ENCODE data around the gene THBS3.

The THBS3 gene

DNA sequence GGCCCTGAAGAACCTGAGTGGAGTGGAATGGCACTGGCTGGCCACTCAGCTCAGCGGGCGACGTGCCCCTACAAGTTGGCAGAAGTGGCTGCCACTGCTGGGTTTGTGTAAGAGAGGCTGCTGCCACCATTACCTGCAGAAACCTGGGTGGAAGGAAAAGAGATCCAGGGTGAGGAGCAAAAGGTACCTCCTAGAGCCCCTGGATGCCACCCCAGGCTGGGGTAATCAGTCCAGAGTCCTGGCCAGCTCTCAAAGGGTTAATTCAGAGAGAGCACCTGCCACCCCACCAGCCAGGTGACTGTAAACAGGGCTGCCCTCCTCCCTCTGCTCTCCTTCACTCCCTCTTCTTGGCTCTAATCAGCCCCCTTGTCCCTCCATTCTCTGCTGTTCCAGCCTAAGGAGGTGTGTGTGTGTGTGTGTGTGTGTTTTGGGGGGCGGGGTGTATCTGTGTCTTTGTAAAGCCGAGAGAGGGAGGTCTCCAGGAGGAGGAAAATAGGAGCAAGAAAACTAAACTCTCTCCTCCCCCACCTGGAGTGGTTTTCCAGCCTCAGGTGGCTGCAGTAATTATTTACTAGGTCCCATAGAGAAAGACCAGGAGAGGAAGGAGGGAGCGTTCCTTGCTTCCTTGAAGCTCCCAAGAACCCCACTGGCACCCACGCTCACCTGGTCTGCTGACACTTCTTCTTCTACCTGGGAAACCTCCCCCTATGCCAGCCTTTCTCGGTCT is 21.5 kb downstream of the THBS3 start:
- Histone ChIP-seq H3K9me3 (ENCODE audit: low read length) (no peaks in the 10 kb centered on the region), H2AFZ (ENCODE audit: low read depth, low read length) (no peak overlapping the region), H3K27me3 (ENCODE audit: insufficient read depth, low read length) (no peaks in the 10 kb centered on the region), H3K4me1 (ENCODE audit: insufficient read depth, low read length) (no peaks in the 10 kb centered on the region), H3K36me3 (ENCODE audit: insufficient read depth, low read length) (no peaks in the 10 kb centered on the region), H3K4me3 (ENCODE audit: low read length) (no peak overlapping the region)

DNA sequence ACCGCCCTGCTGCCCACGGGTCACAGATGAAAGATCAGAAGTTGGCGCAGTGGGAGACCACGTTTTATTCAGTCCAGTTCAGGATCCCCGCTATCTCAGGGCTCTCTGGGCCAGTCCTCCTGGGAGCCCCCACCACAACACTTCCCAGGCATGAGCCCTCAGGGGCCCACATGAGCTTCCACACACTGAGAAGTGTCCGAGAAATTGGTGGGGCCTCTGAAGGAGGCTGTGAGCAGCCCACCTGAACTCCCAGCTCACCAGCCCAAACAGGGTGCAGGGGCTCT is 22.0 kb downstream of the THBS3 start:
- Histone ChIP-seq H3K4me3 (ENCODE audit: low read length) (no peak overlapping the region), H2AFZ (ENCODE audit: low read depth, low read length) (no peak overlapping the region), H3K4me1 (ENCODE audit: insufficient read depth, low read length) (no peaks in the 10 kb centered on the region), H3K9me3 (ENCODE audit: low read length) (no peaks in the 10 kb centered on the region), H3K27me3 (ENCODE audit: insufficient read depth, low read length) (no peaks in the 10 kb centered on the region), H3K36me3 (ENCODE audit: insufficient read depth, low read length) (no peaks in the 10 kb centered on the region)

DNA sequence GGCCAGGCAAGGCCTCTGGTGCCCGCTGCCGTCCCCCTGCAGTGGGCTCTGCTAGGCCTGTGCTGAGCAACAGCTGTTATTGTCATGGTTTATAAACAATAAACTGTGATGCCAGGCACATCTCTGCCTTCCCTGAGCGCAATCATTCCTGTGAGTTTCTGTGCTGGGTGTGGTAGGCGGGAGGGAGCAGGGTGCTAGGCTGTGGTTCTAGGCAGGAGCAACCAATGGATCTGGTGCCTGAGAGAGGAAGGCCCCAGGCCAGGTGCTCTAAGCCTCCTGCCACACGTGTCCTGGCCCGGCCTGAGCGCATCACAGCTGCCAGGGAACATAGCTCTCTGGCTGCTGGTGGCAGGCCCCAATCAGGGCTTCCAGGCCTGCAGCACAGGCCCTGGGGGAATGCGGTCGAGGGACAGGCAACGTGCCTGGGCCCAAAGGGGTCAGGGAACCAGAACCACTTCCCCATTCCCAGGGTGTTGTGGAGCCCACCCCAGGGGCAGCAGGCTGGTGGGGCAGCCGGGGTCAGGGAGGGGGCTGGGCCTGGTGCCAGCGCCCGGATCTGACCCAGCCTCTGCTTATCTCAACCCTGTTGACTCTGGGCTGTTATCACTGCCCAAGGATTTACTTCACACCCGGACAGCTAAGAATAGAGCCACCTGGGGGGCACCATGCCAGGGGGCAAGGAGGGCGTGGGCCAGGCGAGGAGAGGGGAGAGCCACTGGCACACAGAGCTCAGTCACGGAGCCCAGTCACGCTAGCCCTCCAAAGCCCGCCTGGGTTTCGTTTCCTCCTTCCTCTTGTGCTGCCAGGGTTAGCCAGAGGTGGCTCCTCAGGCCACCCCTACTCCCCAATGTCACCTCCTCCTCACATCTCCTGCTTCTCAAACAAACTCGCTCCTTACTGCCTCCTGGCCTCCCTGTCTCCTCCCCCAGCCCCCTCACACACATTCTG is 22.6 kb downstream of the THBS3 start:
- H2AFZ ChIP-seq (ENCODE audit: low read depth, low read length), result no peak overlapping the region
- H3K4me1 ChIP-seq (ENCODE audit: insufficient read depth, low read length), result no peaks in the 10 kb centered on the region
- H3K4me3 ChIP-seq (ENCODE audit: low read length), result no peak overlapping the region
- no peaks in the 10 kb centered on the region for H3K36me3 ChIP-seq (ENCODE audit: insufficient read depth, low read length)
- no peaks in the 10 kb centered on the region for H3K9me3 ChIP-seq (ENCODE audit: low read length)
- H3K27me3 ChIP-seq (ENCODE audit: insufficient read depth, low read length), result no peaks in the 10 kb centered on the region

DNA sequence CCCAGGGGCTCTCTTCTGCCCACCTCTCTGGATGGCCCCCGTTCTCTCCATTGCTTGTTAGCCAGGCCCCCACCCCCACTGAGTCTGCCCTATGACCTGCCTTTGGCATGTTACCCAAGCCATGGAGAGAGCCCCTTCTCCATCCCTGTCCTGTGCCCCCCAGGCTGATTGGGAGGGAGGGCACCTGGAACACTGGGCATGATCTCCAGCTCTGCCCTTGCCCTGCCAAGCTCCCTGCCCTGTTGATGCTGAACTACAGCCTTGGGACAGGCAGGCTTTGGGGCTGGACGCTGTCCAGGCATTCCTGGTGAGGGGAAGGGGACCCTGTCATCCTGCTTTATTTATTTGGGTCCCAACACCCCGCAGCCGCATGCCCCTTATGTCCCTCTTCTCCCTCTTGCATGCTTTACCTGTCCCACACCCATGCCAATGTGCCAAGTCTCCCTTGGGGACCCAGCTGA is 23.3 kb downstream of the THBS3 start:
- Histone ChIP-seq H3K9me3 (ENCODE audit: low read length) (no peaks in the 10 kb centered on the region), H3K27me3 (ENCODE audit: insufficient read depth, low read length) (no peaks in the 10 kb centered on the region), H2AFZ (ENCODE audit: low read depth, low read length) (no peak overlapping the region), H3K4me3 (ENCODE audit: low read length) (no peak overlapping the region), H3K4me1 (ENCODE audit: insufficient read depth, low read length) (no peaks in the 10 kb centered on the region), H3K36me3 (ENCODE audit: insufficient read depth, low read length) (peaks cover 5% of the 10 kb centered on the region)

DNA sequence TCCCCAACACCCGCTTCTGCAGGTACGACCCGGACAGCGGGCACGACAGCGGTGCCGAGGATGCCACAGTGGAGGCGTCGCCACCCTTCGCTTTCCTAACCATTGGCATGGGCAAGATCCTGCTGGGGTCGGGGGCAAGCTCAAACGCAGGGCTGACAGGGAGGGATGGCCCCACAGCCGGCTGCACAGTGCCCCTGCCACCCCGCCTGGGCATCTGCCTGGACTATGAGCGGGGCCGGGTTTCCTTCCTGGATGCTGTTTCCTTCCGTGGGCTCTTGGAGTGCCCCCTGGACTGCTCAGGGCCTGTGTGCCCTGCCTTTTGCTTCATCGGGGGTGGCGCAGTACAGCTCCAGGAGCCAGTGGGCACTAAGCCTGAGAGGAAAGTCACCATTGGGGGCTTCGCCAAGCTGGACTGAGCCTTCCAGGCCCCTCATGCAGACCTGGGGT is 23.9 kb downstream of the THBS3 start:
- H3K9me3 ChIP-seq (ENCODE audit: low read length), result no peaks in the 10 kb centered on the region
- no peak overlapping the region for H2AFZ ChIP-seq (ENCODE audit: low read depth, low read length)
- no peaks in the 10 kb centered on the region for H3K4me1 ChIP-seq (ENCODE audit: insufficient read depth, low read length)

DNA sequence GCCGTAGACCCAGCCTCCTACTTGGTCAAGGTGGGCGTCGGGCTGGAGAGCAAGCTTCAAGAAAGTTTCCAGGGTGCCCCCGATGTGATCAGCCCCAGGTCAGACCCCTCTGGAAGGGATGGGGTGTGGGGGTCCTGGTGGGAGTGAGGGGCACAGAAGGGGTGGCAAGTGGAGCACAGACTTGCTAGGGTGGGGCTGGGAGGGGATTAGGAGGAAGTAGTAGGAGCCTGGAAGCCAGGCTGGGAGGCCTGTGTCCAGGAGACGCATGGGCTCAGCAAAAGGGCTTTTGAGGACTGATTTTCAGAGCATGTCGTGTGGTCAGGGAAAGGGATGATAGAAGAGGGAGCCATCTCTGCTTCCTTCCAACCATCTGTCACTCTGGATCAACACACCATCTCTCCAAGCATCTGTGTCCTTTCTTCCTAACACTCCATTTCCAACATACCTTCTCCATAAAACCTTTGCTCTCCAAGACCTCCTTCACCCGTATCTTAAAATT is 25.6 kb downstream of the THBS3 start:
- H3K27me3 ChIP-seq (ENCODE audit: insufficient read depth, low read length), result no peaks in the 10 kb centered on the region
- H3K4me1 ChIP-seq (ENCODE audit: insufficient read depth, low read length), result no peaks in the 10 kb centered on the region
- no peak overlapping the region for H3K4me3 ChIP-seq (ENCODE audit: low read length)
- H3K9me3 ChIP-seq (ENCODE audit: low read length), result no peaks in the 10 kb centered on the region
- H2AFZ ChIP-seq (ENCODE audit: low read depth, low read length), result no peak overlapping the region
- peaks cover 18% of the 10 kb centered on the region for H3K36me3 ChIP-seq (ENCODE audit: insufficient read depth, low read length)

More for the DNA sequence above, 23.9 kb downstream of the THBS3 start:
- no peak overlapping the region for H3K4me3 ChIP-seq (ENCODE audit: low read length)
- H3K27me3 ChIP-seq (ENCODE audit: insufficient read depth, low read length), result no peaks in the 10 kb centered on the region
- H3K36me3 ChIP-seq (ENCODE audit: insufficient read depth, low read length), result peaks cover 9% of the 10 kb centered on the region

DNA sequence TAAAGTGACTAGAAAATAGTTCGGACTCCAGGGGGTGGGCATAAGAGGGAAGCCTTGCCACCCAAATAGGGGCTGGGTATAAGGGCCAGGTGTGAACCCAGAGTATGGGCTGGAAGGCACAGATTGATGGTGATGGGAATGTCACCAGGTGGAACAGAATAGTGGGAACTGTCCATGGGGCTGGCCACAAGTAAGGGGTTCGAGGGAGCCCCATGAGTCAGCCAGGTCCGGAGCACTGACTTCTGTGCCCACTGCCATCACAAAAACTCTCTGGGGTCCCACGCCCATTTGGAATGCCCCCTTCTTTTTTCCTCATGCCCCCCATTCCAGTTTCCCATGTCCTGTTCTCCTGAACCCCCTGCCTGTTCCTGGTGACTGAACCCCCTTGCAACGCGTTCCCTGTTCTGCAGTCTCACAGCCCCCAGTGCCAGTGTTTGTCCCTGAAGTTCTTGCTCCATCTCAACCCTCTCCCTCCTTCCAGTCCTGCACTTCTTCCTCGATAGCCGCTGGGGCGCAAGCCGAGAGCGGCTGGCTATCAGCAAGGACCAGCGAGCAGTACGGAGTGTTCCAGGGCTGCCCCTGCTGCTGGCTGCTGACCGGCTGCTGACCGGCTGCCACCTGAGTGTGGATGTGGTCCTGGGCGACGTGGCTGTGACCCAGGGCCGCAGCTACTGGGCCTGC is 26.2 kb downstream of the THBS3 start:
- Histone ChIP-seq H2AFZ (ENCODE audit: low read depth, low read length) (no peak overlapping the region), H3K4me1 (ENCODE audit: insufficient read depth, low read length) (no peaks in the 10 kb centered on the region), H3K36me3 (ENCODE audit: insufficient read depth, low read length) (peaks cover 18% of the 10 kb centered on the region), H3K9me3 (ENCODE audit: low read length) (no peaks in the 10 kb centered on the region), H3K4me3 (ENCODE audit: low read length) (no peak overlapping the region), H3K27me3 (ENCODE audit: insufficient read depth, low read length) (no peaks in the 10 kb centered on the region)

DNA sequence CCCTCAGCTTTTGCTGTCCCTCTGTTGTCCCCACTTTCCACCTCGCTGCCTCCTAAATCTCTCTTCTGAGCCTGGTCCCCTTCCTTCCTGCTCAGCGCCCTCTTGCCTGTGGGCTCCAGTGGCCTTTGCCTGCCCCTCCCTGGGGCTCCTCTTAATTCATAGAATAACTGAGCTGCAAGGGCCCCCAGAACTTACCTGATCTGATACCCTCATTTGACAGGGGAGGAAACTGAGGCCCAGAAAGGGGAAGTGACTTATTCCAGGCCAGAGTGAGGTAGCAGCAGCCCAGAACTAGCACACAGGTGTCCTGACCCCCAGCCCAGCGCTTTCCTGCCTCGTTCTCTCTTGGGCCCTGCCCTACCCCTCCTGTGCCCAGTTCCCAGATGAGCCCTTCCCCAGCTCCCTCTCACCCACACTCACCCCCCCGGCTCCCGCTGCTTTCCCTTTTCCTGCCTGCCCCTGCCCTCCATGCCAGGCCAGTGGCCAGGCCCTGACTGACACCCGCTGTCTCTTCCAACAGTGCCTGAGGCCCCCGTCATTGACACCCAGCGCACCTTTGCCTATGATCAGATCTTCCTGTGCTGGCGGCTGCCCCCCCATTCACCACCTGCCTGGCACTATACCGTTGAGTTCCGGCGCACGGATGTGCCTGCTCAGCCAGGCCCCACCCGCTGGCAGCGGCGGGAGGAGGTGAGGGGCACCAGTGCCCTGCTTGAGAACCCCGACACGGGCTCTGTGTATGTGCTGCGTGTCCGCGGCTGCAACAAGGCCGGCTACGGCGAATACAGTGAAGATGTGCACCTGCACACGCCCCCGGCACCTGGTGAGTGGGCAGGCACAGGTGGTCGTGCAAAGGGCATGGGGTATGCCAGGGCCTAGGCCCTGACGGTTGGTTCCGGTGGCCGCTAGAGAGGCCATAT is 28.3 kb downstream of the THBS3 start:
- Histone ChIP-seq H3K36me3 (ENCODE audit: insufficient read depth, low read length) (peaks cover 18% of the 10 kb centered on the region), H3K9me3 (ENCODE audit: low read length) (no peaks in the 10 kb centered on the region), H2AFZ (ENCODE audit: low read depth, low read length) (no peak overlapping the region), H3K27me3 (ENCODE audit: insufficient read depth, low read length) (no peaks in the 10 kb centered on the region), H3K4me1 (ENCODE audit: insufficient read depth, low read length) (peaks cover 8% of the 10 kb centered on the region), H3K4me3 (ENCODE audit: low read length) (no peak overlapping the region)

DNA sequence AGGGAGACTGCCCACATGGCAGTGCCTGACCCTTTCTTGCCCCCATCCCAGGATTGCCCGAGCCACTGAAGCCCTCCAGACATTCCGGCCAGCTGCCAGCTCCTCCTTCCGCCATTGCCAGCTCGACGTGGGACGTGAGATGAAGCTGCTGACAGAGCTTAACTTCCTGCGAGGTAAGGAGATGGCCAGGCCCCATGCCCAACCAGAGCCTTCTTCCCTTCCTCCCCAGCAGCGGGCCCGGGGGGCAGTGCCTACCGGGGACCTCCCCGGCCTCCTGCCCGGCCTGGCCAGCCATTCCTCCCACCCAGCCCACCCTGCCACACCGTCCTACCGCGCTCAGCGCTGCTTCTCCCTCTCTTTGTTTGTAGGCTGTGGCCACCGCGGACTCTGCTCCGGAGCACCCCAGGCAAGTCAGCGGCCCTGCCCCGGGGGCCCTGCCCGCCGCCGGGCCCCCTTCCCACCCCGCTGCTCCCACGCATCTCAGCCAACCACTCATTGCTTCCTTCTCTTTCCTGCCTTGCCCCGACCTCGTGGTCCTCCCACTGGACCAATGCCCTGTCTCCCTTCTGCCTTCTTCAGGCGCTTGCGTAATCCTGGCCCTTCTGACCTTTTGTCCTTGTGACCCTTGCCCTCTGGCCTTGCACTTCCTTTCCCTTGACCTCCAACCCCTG is 29.1 kb downstream of the THBS3 start:
- H3K4me1 ChIP-seq (ENCODE audit: insufficient read depth, low read length), result peaks cover 14% of the 10 kb centered on the region

DNA sequence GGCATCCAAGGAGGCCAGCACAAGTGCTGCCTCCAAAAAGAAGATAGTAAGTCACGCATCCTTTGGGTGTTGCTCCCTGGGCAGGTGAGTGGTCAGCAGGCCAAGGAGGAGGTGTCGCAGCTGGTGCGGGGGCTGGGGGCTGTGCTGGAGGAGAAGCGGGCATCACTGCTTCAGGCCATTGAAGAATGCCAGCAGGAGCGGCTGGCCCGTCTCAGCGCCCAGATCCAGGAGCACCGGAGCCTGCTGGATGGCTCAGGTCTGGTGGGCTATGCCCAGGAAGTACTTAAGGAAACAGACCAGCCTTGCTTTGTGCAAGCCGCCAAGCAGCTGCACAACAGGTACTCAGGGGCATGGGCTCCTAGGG is 29.8 kb downstream of the THBS3 start:
- Histone ChIP-seq H3K27me3 (ENCODE audit: insufficient read depth, low read length) (no peaks in the 10 kb centered on the region), H2AFZ (ENCODE audit: low read depth, low read length) (no peak overlapping the region), H3K9me3 (ENCODE audit: low read length) (no peaks in the 10 kb centered on the region), H3K36me3 (ENCODE audit: insufficient read depth, low read length) (peaks cover 18% of the 10 kb centered on the region), H3K4me1 (ENCODE audit: insufficient read depth, low read length) (peaks cover 17% of the 10 kb centered on the region), H3K4me3 (ENCODE audit: low read length) (no peak overlapping the region)

More for the DNA sequence above, 29.1 kb downstream of the THBS3 start:
- peaks cover 18% of the 10 kb centered on the region for H3K36me3 ChIP-seq (ENCODE audit: insufficient read depth, low read length)
- no peaks in the 10 kb centered on the region for H3K27me3 ChIP-seq (ENCODE audit: insufficient read depth, low read length)
- H3K9me3 ChIP-seq (ENCODE audit: low read length), result no peaks in the 10 kb centered on the region
- no peak overlapping the region for H2AFZ ChIP-seq (ENCODE audit: low read depth, low read length)
- no peak overlapping the region for H3K4me3 ChIP-seq (ENCODE audit: low read length)

DNA sequence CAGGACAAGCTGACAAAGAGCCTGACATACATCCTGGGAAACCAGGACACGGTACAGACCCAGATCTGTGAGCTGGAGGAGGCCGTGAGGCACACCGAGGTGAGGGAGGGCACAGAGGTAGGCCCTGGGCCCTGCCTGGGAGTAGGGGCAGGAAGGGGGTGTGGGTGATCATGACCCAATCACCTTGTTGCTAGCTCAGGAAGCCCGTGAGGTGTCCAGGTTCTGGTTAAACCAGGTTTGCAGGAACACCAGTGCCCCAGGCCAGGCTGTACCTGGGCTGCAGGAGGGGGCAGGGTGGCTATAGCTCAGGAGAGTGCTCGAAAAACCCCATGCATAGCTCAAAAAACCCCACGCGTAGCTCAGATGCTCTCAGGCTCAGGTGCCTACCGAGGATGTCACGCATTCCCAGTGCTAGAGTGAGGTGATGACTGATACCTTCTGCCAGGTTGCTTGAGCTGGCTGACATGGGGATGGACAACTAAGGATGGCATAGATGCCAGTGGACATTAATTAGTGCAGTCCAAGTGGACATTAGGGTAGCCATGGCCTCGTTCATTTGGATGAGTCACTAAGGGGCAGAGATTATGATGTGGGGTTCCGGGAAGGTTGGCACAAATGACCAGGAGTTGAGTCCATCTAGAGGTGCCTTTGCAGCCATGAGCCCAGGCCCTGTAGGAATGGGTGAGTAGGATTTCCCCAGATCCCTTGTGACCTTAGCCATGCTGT is 30.3 kb downstream of the THBS3 start:
- Histone ChIP-seq H3K36me3 (ENCODE audit: insufficient read depth, low read length) (peaks cover 18% of the 10 kb centered on the region), H3K27me3 (ENCODE audit: insufficient read depth, low read length) (no peaks in the 10 kb centered on the region), H3K4me3 (ENCODE audit: low read length) (no peak overlapping the region), H2AFZ (ENCODE audit: low read depth, low read length) (no peak overlapping the region), H3K9me3 (ENCODE audit: low read length) (no peaks in the 10 kb centered on the region), H3K4me1 (ENCODE audit: insufficient read depth, low read length) (peaks cover 20% of the 10 kb centered on the region)
